GM12892 (cell line): ENCODE measurements around the gene IFFO2.

Source experiments
- DNase-seq: peaks from one replicate; pipeline ENCODE4 v3.0.0; 2011; ENCODE audit not compliant: insufficient read length
- FAIRE-seq: peaks from 2 replicates; lab custom pipeline; 2011; peaks lifted over from hg19 to GRCh38; lab: Jason Lieb, UNC
- POLR2A ChIP-seq: IDR thresholded peaks from 2 replicates; pipeline ENCODE4 v1.6.1; 2011; ENCODE audit warnings: low read depth, low read length, control low read depth
- POLR2AphosphoS5 ChIP-seq: IDR thresholded peaks from 2 replicates; pipeline ENCODE4 v1.6.1; 2011; ENCODE audit warnings: low read depth, low read length, control low read depth

The IFFO2 gene

DNA sequence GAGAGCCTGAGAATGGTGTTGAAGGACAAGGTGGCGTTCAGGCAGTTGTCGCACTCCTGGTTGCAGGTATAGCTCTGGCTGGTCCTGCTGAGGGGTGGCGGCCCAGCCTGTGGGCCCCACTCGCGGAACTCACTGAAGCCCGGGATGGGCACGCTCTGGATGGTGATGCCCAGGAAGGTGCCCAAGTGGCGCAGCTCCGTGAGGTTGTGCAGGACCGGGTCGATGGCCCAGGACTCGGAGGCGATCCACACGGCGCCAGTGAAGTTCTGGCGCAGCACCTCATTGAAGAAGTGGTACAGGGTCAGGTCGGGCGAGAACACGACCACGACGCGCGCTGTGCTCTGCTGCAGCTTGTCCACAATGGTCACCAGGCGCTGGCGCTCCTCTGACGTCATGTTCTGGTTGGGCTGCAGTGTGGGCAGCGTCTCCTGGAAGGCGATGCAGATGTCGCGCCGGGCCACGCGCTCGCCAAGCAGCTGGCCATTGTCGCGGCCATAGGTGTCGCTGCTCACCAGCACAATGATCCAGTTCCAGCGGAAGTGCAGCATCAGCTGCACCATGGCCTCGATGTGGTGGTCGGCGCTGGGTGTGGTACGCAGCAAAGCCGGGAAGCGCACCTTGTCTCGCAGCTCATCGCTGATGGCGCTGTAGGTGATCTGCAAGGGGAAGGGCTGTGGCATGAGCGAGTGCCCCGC is 102.0 kb downstream of the IFFO2 start:
- TF ChIP-seq POLR2AphosphoS5 (no peak), POLR2A (no peak)
- FAIRE-seq (no peak), DNase-seq (no peak)
